Hematopoietic multipotent progenitor cell treated with erythropoietin and hydrocortisone succinate and interleukin-3 and kit ligand, for 8 days (in vitro differentiated cells): ENCODE results near the gene TOPORS.
A peak's percentile ranks its signal among the peaks of the same experiment; 100 is the strongest.
"Not testable (repeated sequence)": the region's sequence is repeated elsewhere in the genome, so short reads cannot be mapped to it uniquely, and the experiment has no call there.

ENCODE experiments used
- DNase-seq: peaks from one replicate; pipeline ENCODE4 v3.0.0-alpha.2; 2015

TOPORS gene

GRCh38 chr9:32552172-32552872 is at the start of gene TOPORS, which contains the start of gene SMIM27:
Gene TOPORS, minus strand, starts transcription at chr9:32552586. Its CDS starts 150 bp downstream, at chr9:32552436.
Gene SMIM27, plus strand, starts transcription at chr9:32552327. Its CDS starts 108 bp downstream, at chr9:32552435.
- peak; percentile 94 for DNase-seq

GRCh38 chr9:32599021-32599420 is 46.6 kb upstream of the TOPORS start:
- DNase-seq = not testable (repeated sequence)

DNA sequence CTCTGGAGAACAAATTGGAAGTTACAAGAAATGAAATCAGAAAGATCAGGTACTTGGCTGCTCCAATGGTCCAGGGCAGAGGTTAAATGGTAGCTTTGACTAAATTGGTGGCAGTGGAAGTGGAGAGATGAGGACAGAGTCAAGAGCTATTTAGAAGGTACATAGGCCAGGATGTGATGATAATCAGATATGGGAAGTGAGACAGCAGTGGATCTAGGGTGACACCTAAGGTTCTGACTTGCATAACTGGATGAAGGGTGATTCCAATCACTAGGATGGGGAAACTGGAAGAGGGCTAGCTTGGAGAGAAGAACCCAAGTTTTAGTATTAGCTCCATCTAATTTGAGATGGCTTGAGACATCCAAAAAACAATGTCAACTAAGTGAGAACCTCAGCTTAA is 44.5 kb upstream of the TOPORS start:
- DNase-seq = no peak

DNA sequence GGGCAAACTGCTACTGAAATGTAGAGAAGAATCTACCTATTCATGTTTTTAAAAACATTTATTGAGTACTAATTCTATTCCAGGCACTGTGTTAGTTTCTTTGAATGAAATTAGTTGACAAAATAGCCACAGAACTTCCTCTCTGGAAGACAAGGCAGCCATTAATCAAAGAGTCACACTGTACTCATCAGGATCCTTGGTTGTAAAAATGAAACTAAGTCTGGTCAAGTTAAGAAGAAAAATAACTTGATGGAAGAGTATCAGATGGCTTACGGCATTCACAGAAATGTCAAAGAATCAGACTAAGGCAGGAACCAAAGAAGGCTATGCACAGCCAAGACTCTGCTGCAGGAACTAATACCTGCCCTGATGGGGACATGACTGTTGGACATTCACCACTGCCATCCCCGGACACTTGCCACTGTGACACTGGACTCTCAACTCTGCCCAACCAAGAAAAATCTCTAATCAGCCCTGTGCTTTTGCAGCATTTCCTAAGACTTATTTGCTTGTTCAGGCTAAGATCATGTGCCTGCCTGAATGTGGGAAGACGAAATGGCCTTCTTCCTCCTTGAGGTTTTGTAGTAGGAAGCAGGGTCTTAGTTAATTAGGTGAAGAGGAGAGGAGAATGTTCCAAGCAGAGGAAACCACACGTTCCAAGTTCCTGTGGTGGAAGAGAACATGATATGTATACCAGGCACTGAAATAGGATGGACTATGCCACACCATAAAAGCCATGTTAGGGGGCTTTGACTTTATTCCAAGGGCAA is 43.9 kb upstream of the TOPORS start:
- DNase-seq = no peak

- DNase-seq = no peak
Observed at GRCh38 chr9:32590898-32591297, 38.5 kb upstream of the TOPORS start.

- DNase-seq = no peak
Observed at GRCh38 chr9:32590476-32590875, 38.1 kb upstream of the TOPORS start.

- DNase-seq = peak; percentile 46
Observed at GRCh38 chr9:32589083-32589723, 36.8 kb upstream of the TOPORS start.

DNA sequence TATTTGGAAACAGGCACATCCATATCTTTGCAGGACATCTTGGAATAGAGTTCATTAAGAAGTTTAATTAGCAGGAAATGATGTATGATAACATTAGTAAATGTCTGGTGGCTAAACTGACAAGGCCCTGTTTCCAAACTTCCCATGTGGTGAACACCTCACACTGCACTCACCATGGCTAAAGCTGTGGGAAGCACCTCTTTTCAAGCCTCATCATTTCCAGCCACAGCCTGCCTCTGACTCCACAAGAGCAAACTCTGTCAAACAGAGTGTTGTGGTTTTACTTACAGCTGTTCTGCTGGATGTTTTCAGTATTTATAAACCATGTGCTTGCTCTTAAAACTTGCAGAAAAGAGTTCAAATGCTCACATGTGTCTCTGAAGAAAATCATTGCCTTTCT is 35.5 kb upstream of the TOPORS start:
- no peak for DNase-seq

GRCh38 chr9:32584784-32585183 is 32.4 kb upstream of the TOPORS start:
- no peak for DNase-seq

- DNase-seq = peak; percentile 74
Observed at GRCh38 chr9:32581512-32582143, 29.2 kb upstream of the TOPORS start.

DNA sequence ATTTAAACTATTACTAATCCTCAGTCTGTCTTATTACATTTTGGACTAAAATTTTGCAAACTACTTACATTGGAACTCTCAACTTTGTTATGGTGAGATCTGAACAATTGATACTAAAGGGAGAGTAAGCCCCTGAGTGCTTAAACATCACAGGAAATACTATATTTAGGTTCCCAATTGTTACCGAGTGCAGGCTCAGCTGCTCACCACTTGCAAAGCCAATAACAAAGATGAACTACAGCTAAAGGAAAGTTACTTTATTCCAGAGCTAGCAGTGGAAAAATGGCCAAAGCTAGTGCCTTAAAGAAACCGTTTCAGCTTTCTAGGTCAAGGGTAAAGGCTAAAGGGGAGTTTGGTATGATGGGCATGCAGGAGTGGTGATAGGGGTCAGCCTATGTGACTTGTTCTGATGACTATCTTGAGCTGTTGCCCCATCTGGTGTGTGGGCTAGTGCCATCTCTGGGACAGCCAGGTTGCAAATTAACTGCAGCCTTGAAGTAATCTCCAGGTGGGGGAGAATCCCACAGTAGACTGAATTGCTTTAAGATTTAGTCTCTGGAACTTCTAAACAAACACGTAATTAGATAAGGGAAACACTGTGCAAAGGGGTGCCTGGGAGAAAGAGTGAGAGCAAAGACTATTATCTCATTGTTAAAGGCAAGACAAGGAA is 28.4 kb upstream of the TOPORS start:
- no peak for DNase-seq

- peak; percentile 77 for DNase-seq
Observed at GRCh38 chr9:32579706-32580331, 27.4 kb upstream of the TOPORS start.

DNA sequence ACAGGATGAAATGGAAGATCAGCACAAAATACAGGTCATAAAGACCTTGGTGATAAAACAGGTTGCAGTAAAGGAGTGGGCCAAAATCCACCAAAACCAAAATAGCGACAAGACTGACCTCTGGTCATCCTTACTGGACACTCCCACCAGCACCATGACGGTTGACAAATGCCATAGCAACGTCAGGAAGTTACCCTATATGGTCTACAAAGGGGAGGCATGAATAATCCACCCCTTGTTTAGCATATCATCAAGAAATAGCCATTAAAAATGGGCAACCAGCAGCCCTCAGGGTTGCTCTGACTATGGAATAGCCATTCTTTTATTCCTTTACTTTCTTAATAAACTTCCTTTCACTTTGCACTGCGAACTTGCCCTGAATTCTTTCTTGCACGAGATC is 26.6 kb upstream of the TOPORS start:
- DNase-seq = no peak

- DNase-seq = no peak
Observed at GRCh38 chr9:32577316-32577715, 24.9 kb upstream of the TOPORS start.

GRCh38 chr9:32574858-32575257 is 22.5 kb upstream of the TOPORS start:
- DNase-seq = no peak

- no peak for DNase-seq
Observed at GRCh38 chr9:32573821-32574220, 21.4 kb upstream of the TOPORS start.

DNA sequence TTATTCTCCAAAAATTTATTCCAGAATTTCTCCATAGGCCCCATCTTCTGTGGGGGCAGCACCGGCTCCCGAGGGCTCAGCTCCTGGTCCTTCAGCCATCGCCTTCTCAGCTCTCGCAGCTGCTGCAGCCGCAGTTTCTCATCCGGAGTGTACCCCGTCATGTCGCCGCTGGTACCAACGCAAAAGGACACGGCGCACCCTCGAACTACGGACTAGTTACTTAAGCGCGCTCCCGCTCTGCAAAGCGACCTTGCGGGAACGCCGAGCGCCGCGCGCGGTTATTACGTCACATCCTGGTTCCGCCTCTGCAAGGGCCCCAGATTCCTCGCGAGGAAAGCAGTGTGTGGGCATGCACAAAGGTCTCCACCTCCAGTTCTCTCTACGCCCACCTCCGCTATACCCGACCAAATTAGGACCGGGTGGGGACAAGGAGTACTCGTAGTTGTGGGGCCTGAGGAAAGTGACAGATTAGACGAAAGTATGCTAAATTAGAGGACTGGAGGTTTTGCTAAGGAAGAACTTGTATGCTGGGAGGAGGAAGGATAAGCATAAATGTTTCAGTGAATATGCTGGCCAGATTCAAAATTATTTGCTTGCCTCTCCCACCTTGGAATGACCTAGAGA is 20.6 kb upstream of the TOPORS start, which contains the start of gene NDUFB6:
NDUFB6 (minus strand) TSS at position 260 of the 624 bp plus-strand sequence; CDS start at position 161, 99 bp downstream.
- peak; percentile 95 for DNase-seq

DNA sequence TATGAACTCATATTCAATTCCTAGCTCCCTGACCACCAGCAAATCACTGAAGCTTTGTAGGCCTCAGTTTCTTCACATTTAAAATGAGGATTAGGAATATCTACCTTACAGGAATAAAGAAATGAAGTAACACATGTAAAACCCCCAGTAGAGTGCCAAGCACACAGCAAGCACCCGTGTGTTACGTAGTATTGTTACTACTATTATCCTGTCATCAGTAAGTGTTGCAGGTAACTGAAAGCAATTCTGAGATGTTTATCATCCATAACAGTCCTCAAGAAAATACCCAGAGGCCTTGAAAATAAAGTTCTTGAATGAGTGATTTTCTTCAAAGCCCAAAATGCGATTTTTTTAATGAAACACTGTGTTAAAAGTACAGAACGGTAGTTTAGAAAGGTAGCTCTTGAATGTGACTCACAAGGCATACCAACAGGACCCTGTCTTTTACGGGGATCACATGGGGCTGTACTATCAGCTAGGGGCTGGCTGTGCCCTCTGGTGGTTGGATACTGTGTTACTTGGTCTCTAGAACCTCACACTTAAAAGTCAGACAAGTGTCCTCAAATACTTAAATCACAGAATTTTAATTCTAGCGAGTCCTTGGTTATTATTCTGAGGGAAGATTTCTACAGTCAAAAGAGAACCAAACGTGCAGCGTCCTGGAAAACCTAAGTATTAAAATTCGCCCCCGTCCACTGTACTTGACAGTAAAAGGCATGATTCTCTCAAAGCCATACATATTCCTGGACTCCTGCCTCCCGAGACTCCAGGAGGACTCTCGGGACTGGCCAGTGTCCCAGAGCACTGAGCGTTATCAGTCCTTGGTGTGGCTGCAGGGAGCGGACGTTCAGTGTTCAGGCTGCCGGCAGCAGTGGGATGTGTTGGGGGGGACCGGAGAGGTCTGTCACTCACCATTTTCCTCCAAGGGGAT is 19.8 kb upstream of the TOPORS start:
- peak; percentile 92 for DNase-seq

DNA sequence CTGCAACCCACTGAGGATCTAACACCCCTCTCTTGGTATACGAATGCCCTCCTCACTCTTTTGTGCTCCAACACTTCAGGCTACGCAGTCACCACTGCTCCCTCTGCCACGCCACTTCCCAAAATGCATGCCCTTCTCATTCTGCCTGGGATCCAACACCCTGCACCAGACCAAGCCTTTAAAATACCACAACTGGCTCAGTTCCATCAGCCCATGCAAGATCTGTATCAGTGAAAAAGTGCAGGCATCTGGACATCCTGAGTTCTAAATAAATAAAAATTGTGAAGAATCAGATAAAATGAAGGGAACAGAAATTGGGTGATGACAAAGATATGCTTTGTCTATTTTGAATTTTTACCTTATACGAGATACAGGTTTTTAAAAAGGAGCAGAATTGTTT is 17.9 kb upstream of the TOPORS start:
- DNase-seq = peak; percentile 45

DNA sequence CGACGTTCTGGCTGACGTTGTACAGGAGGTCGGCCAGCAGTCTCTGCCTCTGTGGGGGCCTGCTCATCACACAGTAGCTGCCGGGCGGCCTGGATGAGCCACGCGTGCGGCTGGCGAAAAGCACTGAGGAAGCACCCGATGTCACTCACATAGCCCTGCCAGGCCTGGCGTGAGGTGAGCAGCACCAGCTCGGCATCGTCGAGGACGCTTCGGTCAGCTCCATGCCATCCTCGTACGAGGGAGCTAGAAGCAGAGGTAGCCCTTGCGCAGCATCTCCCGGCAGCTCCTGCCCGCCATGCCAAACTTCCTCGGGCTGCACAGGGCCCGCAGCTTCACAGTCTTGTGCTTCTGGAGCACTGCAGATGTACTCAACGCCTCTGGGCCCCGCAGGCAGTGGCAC is 14.4 kb upstream of the TOPORS start:
- no peak for DNase-seq
